H1 (cell line): ENCODE data around the gene PRR16. TPM values are rescaled to one million over a fixed set of nuclear protein-coding genes. Genes with fewer than 3 reads are reported as not detected.

ENCODE experiments used
- CTCF ChIA-PET: fragments of 300-600 bp; sonication (Branson Sonifier 250); formaldehyde crosslinking; loops from one replicate; lab custom pipeline; 2021; ENCODE audit not compliant: partially characterized antibody; lab: Charles Lee
- POLR2A ChIA-PET: fragments of 300-600 bp; sonication (Branson Sonifier 250); formaldehyde crosslinking; loops from one replicate; lab custom pipeline; 2021; ENCODE audit warnings: inconsistent platforms; ENCODE audit not compliant: partially characterized antibody; lab: Charles Lee
- DNase-seq, 2 experiments: peaks; one replicate each; pipeline versions ENCODE4 v3.0.0 to v3.0.0-alpha.2; 2010 to 2022; ENCODE audit warnings: low spot score in 2 of 2, low read depth in 1 of 2, mixed read lengths in 1 of 2
- FAIRE-seq: peaks from 2 replicates; lab custom pipeline; 2011; peaks lifted over from hg19 to GRCh38; lab: Jason Lieb, UNC
- H2AFZ ChIP-seq: 2 replicates; pipeline ENCODE4 v1.8.1; 2012; ENCODE audit warnings: low read length, inconsistent platforms
- H2AK5ac ChIP-seq: 2 replicates; pipeline ENCODE4 v1.6.1; 2013; ENCODE audit warnings: low read depth, low read length
- H2BK120ac ChIP-seq: replicated peaks from 2 replicates; pipeline ENCODE3; 2013; ENCODE audit warnings: low read depth, low read length, inconsistent platforms
- H2BK12ac ChIP-seq: 2 replicates; pipeline ENCODE4 v1.6.1; 2013; ENCODE audit warnings: low read depth, low read length
- H2BK15ac ChIP-seq: 2 replicates; pipeline ENCODE4 v1.6.1; 2013; ENCODE audit warnings: low read length
- H2BK20ac ChIP-seq: 2 replicates; pipeline ENCODE4 v1.6.1; 2013; ENCODE audit warnings: low read length
- H2BK5ac ChIP-seq: 2 replicates; pipeline ENCODE4 v1.6.1; 2013; ENCODE audit warnings: low read depth, low read length
- H3K14ac ChIP-seq: 2 replicates; pipeline ENCODE4 v1.6.1; 2013; ENCODE audit warnings: inconsistent platforms; ENCODE audit not compliant: insufficient read length
- H3K18ac ChIP-seq: 2 replicates; pipeline ENCODE4 v1.6.1; 2013; ENCODE audit warnings: low read length; ENCODE audit errors: extremely low read depth
- H3K23ac ChIP-seq: 2 replicates; pipeline ENCODE4 v1.6.1; 2013; ENCODE audit warnings: inconsistent platforms; ENCODE audit not compliant: insufficient read length
- H3K23me2 ChIP-seq: 2 replicates; pipeline ENCODE4 v1.6.1; 2013; ENCODE audit warnings: low read depth, low read length
- H3K27ac ChIP-seq: 2 replicates; pipeline ENCODE4 v1.6.1; 2011; ENCODE audit warnings: low read depth, low read length, inconsistent platforms
- H3K27me3 ChIP-seq, 4 experiments: replicated peaks in 1 of 4; 1 replicate in 1 of 4; 2 replicates in 3 of 4; pipeline versions ENCODE4 v1.6.1 to v1.8.1; 2011 to 2013; ENCODE audit warnings: low read length in 3 of 4, mild to moderate bottlenecking in 3 of 4, inconsistent platforms in 2 of 4, mixed read lengths in 2 of 4, moderate library complexity in 1 of 4; ENCODE audit not compliant: control insufficient read depth in 3 of 4, insufficient read depth in 3 of 4; ENCODE audit errors: extremely low read depth in 1 of 4
- H3K36me3 ChIP-seq, 4 experiments: 2 replicates each; pipeline versions ENCODE4 v1.6.1 to v1.8.1; 2011 to 2013; ENCODE audit warnings: mild to moderate bottlenecking in 4 of 4, low read length in 3 of 4, moderate library complexity in 2 of 4, control low read depth in 1 of 4, inconsistent platforms in 1 of 4; ENCODE audit not compliant: insufficient read depth in 4 of 4, control insufficient read depth in 2 of 4
- H3K4ac ChIP-seq: replicated peaks from 2 replicates; pipeline ENCODE3; 2013; ENCODE audit warnings: low read length, low read depth, mixed read lengths, inconsistent platforms; ENCODE audit not compliant: insufficient read length
- H3K4me1 ChIP-seq, 4 experiments: replicated peaks in 1 of 4; 1 replicate in 1 of 4; 2 replicates in 3 of 4; pipeline versions ENCODE4 v1.6.1 to v1.8.1; 2011 to 2013; ENCODE audit warnings: low read length in 3 of 4, inconsistent platforms in 2 of 4, mixed read lengths in 1 of 4; ENCODE audit not compliant: insufficient read depth in 4 of 4, control insufficient read depth in 3 of 4
- H3K4me2 ChIP-seq, 2 experiments: 2 replicates each; pipeline versions ENCODE4 v1.6.1 to v1.8.1; 2011 to 2013; ENCODE audit warnings: low read depth in 2 of 2, low read length in 2 of 2, control low read depth in 1 of 2, inconsistent platforms in 1 of 2, mild to moderate bottlenecking in 1 of 2; ENCODE audit not compliant: insufficient read depth in 1 of 2
- H3K4me3 ChIP-seq, 4 experiments: fragments of 200-600, 300-600 bp in 1 of 4; sonication (generic), shearing (Covaris generic), sonication (Bioruptor Twin) in 1 of 4; 2 replicates each; pipeline versions ENCODE4 v1.5.1 to v1.8.1; 2011 to 2016; ENCODE audit warnings: low read length in 4 of 4, low read depth in 3 of 4, control low read depth in 2 of 4, inconsistent platforms in 2 of 4, mild to moderate bottlenecking in 2 of 4, mixed read lengths in 1 of 4, moderate library complexity in 1 of 4; ENCODE audit not compliant: insufficient read depth in 2 of 4; ENCODE audit errors: extremely low read depth in 1 of 4
- H3K56ac ChIP-seq: replicated peaks from 2 replicates; pipeline ENCODE3; 2013; ENCODE audit warnings: low read depth, mild to moderate bottlenecking, mixed read lengths, low read length, inconsistent platforms; ENCODE audit not compliant: insufficient read length
- H3K79me1 ChIP-seq: 2 replicates; pipeline ENCODE4 v1.6.1; 2013; ENCODE audit warnings: low read depth, low read length, control low read depth
- H3K79me2 ChIP-seq, 2 experiments: 2 replicates each; pipeline versions ENCODE4 v1.6.1 to v1.8.1; 2012 to 2013; ENCODE audit warnings: low read length in 2 of 2, mild to moderate bottlenecking in 2 of 2, inconsistent platforms in 1 of 2; ENCODE audit not compliant: insufficient read depth in 2 of 2, control insufficient read depth in 1 of 2
- H3K9ac ChIP-seq, 4 experiments: replicated peaks in 1 of 4; 1 replicate in 1 of 4; 2 replicates in 3 of 4; pipeline versions ENCODE4 v1.6.1 to v1.8.1; 2011 to 2013; ENCODE audit warnings: low read depth in 3 of 4, low read length in 3 of 4, control low read depth in 2 of 4, mild to moderate bottlenecking in 2 of 4, moderate library complexity in 2 of 4, inconsistent platforms in 1 of 4; ENCODE audit errors: extremely low read depth in 1 of 4
- H3K9me3 ChIP-seq, 2 experiments: 2 replicates each; pipeline versions ENCODE4 v1.6.1 to v1.8.1; 2012 to 2013; ENCODE audit warnings: mild to moderate bottlenecking in 2 of 2, moderate library complexity in 2 of 2, control low read depth in 1 of 2, inconsistent platforms in 1 of 2, low read depth in 1 of 2, low read length in 1 of 2, mixed read lengths in 1 of 2; ENCODE audit not compliant: insufficient read depth in 2 of 2
- H4K20me1 ChIP-seq, 2 experiments: replicated peaks in 1 of 2; 2 replicates each; pipeline versions ENCODE3 to v1.8.1; 2011 to 2013; ENCODE audit warnings: inconsistent platforms in 2 of 2, low read length in 2 of 2, mild to moderate bottlenecking in 1 of 2; ENCODE audit not compliant: insufficient read depth in 2 of 2, control insufficient read depth in 1 of 2
- H4K5ac ChIP-seq: 2 replicates; pipeline ENCODE4 v1.6.1; 2013; ENCODE audit warnings: low read length, low read depth, mixed read lengths, inconsistent platforms; ENCODE audit not compliant: insufficient read length
- H4K8ac ChIP-seq: 2 replicates; pipeline ENCODE4 v1.8.0; 2013; ENCODE audit warnings: mild to moderate bottlenecking, moderate library complexity, low read length, inconsistent platforms; ENCODE audit not compliant: insufficient read depth; ENCODE audit errors: extremely low read depth
- H4K91ac ChIP-seq: replicated peaks from 2 replicates; pipeline ENCODE3; 2013; ENCODE audit warnings: low read length, mixed read lengths, inconsistent platforms; ENCODE audit not compliant: insufficient read length
- BACH1 ChIP-seq: IDR thresholded peaks from 2 replicates; pipeline ENCODE4 v1.6.1; 2012; ENCODE audit warnings: low read length, improper control_type of control experiment
- CBX5 ChIP-seq: fragments of 300-800, 300-1000 bp; sonication (generic); IDR thresholded peaks from 2 replicates; pipeline ENCODE4 v1.7.1; 2016; ENCODE audit warnings: antibody characterized with exemption, low read length, low read depth
- CBX8 ChIP-seq: fragments of 300-800, 300-1000 bp; sonication (generic); IDR thresholded peaks from 2 replicates; pipeline ENCODE4 v1.7.1; 2016; ENCODE audit warnings: low read depth, low read length, borderline replicate concordance
- CEBPB ChIP-seq: IDR thresholded peaks from 2 replicates; pipeline ENCODE4 v1.6.1; 2012; ENCODE audit warnings: low read depth, low read length
- EP300 ChIP-seq, 2 experiments: IDR thresholded peaks; 1 replicate in 1 of 2; 2 replicates in 1 of 2; pipeline ENCODE4 v1.6.1; 2011 to 2012; ENCODE audit warnings: low read depth in 2 of 2, low read length in 2 of 2, mild to moderate bottlenecking in 2 of 2, borderline replicate concordance in 1 of 2, inconsistent platforms in 1 of 2, moderate library complexity in 1 of 2
- JUN ChIP-seq: IDR thresholded peaks from 2 replicates; pipeline ENCODE4 v1.6.1; 2011; ENCODE audit warnings: low read depth, mild to moderate bottlenecking, improper control_type of control experiment, low read length
- MAFK ChIP-seq: IDR thresholded peaks from 2 replicates; pipeline ENCODE4 v1.6.1; 2012; ENCODE audit warnings: low read depth, mild to moderate bottlenecking, improper control_type of control experiment, low read length
- RBBP5 ChIP-seq: IDR thresholded peaks from 2 replicates; pipeline ENCODE4 v1.7.1; 2012; ENCODE audit warnings: low read depth, mild to moderate bottlenecking, inconsistent platforms, low read length, moderate library complexity, borderline replicate concordance
- SAP30 ChIP-seq: fragments of 300-600 bp; sonication (generic); IDR thresholded peaks from 2 replicates; pipeline ENCODE4 v1.7.1; 2012; ENCODE audit warnings: low read length, moderate library complexity, mild to moderate bottlenecking, inconsistent platforms; ENCODE audit not compliant: insufficient read depth, insufficient replicate concordance
- SIX5 ChIP-seq: IDR thresholded peaks from 2 replicates; pipeline ENCODE4 v1.6.1; 2011; ENCODE audit warnings: mild to moderate bottlenecking, low read depth, low read length
- polyA plus RNA-seq, 7 experiments: library from polyadenylated mRNA; depleted of rRNA in 3 of 7; stranded (reverse) in 5 of 7; unstranded in 2 of 7; fragments of >200 nt in 5 of 7; fragments of 200-250 nt in 2 of 7; gene quantifications; 1 replicate in 5 of 7; 2 replicates in 1 of 7; 4 replicates in 1 of 7; pipeline versions ENCODE4 v1.2.1 to v1.2.3, GENCODE V29; 2011 to 2013; ENCODE audit warnings: missing spikeins in 2 of 7, mixed read lengths in 2 of 7
- total RNA-seq: library from RNA; stranded (reverse); fragmentation: NEBNext Ultra II Directional; extraction: Animal tissue kit (Norgen Biotek cat#: 25700); gene quantifications from 2 replicates; pipeline ENCODE4 v1.2.1, GENCODE V29; 2021
- TF ChIP-seq, protein P1 (sequence below): IDR thresholded peaks from 2 replicates; pipeline ENCODE4 v1.6.1; 2012; ENCODE audit warnings: inconsistent platforms
- TF ChIP-seq, protein P2 (sequence below): IDR thresholded peaks from 2 replicates; pipeline ENCODE4 v1.6.1; 2012; ENCODE audit warnings: low read length, inconsistent platforms

Gene PRR16
- total and polyA plus RNA-seq, 2 of the 8 experiments (the other 6 are each of a cell fraction or from before 2014, with no cell fraction given) = 0.73 to 1.6 TPM

DNA sequence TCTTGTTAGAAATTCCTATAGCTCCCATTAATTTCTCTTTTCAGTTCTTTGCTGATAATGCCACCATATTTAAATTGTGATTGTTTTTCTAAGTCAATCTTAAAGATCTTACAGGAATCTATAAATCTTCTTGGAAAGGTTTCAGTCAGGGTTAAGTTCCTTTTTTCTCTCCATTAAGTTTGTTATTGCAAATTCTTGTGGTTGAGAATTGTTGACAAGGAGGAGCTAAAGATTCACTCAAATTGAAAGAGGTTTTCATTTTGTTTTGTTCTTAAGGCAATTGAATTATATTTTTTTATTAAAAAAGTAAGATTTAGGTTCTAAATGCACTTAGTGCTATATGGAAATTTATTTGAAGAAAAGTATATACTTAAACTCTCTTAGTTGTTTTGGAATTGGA lies 213.4 kb downstream of the PRR16 start:
- Histone ChIP-seq H2AFZ (no peak overlapping the region), H3K4me1 (0 out of 7 replicates have a peak, but pooled peaks cover 0 to 2% (median 0%) of the 10 kb centered on the region in 4 experiments), H3K23ac (no peak overlapping the region), H3K27me3 (no peaks in the 10 kb centered on the region; a peak in 1 of 7 replicates), H3K9ac (no peak overlapping the region), H3K27ac (no peak overlapping the region), H3K23me2 (no peaks in the 10 kb centered on the region), H4K5ac (no peak overlapping the region), H2BK15ac (no peak overlapping the region), H3K4me3 (no peak overlapping the region), H3K36me3 (no peaks in the 10 kb centered on the region), H3K56ac (no peak overlapping the region), H2BK12ac (no peak overlapping the region), H3K79me2 (no peaks in the 10 kb centered on the region), H4K91ac (no peak overlapping the region), H3K79me1 (no peaks in the 10 kb centered on the region), H4K8ac (no peak overlapping the region), H3K18ac (no peak overlapping the region), H4K20me1 (no peaks in the 10 kb centered on the region), H3K14ac (no peak overlapping the region), H2BK20ac (no peak overlapping the region), H3K9me3 (no peaks in the 10 kb centered on the region), H3K4me2 (no peak overlapping the region), H2BK120ac (no peak overlapping the region), H3K4ac (no peak overlapping the region), H2AK5ac (no peak overlapping the region), H2BK5ac (no peak overlapping the region)
- ChIA-PET CTCF (interaction anchor here (1.0 to 1.1 kb wide), 2 partner anchors 9 to 108 kb away, joined by 3 to 4 read pairs; no protein-coding TSS in a partner anchor), POLR2A (interaction anchor here (1.4 kb wide), 1 partner anchor 39 kb away, joined by 3 read pairs; no protein-coding TSS in a partner anchor)
- DNase-seq (no peak), FAIRE-seq (no peak)
- TF ChIP-seq BACH1 (no peak), SIX5 (no peak), CBX8 (no peak), SAP30 (no peak), EP300 (IDR thresholded peaks at IDR 0.05; ENCODE audit: borderline replicate concordance in 1 of 2, low read depth in 2 of 2, low read length in 2 of 2) (no peak), CBX5 (no peak), CEBPB (no peak), MAFK (no peak), JUN (no peak), RBBP5 (no peak)
- TF ChIP-seq, protein P1, sequence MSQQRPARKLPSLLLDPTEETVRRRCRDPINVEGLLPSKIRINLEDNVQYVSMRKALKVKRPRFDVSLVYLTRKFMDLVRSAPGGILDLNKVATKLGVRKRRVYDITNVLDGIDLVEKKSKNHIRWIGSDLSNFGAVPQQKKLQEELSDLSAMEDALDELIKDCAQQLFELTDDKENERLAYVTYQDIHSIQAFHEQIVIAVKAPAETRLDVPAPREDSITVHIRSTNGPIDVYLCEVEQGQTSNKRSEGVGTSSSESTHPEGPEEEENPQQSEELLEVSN = no peak
- TF ChIP-seq, protein P2, sequence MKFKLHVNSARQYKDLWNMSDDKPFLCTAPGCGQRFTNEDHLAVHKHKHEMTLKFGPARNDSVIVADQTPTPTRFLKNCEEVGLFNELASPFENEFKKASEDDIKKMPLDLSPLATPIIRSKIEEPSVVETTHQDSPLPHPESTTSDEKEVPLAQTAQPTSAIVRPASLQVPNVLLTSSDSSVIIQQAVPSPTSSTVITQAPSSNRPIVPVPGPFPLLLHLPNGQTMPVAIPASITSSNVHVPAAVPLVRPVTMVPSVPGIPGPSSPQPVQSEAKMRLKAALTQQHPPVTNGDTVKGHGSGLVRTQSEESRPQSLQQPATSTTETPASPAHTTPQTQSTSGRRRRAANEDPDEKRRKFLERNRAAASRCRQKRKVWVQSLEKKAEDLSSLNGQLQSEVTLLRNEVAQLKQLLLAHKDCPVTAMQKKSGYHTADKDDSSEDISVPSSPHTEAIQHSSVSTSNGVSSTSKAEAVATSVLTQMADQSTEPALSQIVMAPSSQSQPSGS = no peak
